Stimulated activated CD8-positive, alpha-beta memory T cell treated with anti-CD3 and anti-CD28 coated beads, Interleukin-4, amount 100 ng/mL, for 1 hour (primary cell): ENCODE results near the gene MEIS2.
"Not testable (repeated sequence)": the region's sequence is repeated elsewhere in the genome, so short reads cannot be mapped to it uniquely, and the experiment has no call there.

ENCODE experiments used
- DNase-seq, 2 donors: peaks; one replicate each; pipeline ENCODE4 v3.0.0-alpha.2; 2020; ENCODE audit warnings: low read depth in 2 of 2, low spot score in 1 of 2

The MEIS2 gene

GRCh38 chr15:37009288-37009687, 91.1 kb downstream of the MEIS2 start:
- no peak for DNase-seq

DNA sequence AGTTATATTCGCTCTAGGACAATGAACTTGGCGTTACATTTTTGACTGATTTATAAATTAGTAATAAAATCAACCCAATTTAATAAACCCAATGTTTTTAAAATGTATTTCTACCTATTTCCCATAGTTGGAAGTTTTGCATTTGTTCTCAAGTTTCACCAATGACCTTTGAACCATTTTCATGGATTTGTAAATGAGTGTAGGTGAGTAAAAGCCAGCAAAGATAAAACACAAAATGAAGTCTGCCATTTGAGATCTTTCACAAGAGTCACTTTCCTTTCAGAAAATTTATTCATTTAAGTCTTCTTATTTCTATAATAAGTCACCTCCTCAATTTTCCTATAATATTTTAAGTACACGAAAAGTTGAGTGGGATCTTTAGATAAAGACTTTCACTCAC, 92.1 kb downstream of the MEIS2 start:
- DNase-seq: no peak

DNA sequence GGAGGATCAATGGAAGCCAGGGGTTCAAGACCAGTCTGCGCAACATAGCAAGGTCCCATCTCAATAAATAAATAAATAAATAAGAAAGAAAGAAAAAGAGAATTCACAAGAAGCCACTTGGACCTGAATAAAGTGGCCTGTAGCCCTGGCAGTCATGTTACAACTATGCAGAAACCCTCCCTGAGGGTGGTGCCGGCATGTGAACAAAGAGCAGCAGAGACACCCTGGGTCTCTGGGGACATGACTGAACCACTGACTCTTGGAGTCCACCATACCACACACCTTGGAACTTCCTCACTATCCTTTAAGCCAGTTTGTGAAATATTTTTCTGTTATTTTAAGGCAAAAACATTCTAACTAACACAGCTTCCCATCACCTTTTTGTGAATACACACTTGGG, 93.0 kb downstream of the MEIS2 start:
- DNase-seq: no peak

GRCh38 chr15:37004981-37005735, 95.2 kb downstream of the MEIS2 start:
- no peak for DNase-seq

DNA sequence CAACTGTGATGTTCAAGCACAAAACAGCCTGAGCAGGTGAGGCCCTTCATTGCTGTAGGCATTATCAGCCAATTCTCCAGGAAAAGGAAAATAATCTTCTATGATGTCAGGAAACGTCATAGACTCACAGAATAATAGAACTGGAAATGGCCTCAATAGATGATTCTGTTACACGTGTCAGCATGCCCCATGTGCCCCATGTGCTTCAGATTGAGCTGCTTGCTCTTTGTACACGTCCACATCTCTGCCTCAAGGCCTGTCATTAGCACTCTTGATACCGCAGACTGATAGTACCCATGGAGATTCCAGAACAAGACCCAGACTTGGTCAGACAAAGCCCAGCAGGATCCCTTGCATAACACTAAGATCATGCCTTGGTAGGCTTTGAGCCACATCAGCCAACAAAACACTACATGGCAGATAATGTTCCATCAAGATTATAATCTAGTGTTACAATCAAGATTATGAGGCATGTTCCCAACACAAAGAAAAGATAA, 95.9 kb downstream of the MEIS2 start:
- no peak for DNase-seq

DNA sequence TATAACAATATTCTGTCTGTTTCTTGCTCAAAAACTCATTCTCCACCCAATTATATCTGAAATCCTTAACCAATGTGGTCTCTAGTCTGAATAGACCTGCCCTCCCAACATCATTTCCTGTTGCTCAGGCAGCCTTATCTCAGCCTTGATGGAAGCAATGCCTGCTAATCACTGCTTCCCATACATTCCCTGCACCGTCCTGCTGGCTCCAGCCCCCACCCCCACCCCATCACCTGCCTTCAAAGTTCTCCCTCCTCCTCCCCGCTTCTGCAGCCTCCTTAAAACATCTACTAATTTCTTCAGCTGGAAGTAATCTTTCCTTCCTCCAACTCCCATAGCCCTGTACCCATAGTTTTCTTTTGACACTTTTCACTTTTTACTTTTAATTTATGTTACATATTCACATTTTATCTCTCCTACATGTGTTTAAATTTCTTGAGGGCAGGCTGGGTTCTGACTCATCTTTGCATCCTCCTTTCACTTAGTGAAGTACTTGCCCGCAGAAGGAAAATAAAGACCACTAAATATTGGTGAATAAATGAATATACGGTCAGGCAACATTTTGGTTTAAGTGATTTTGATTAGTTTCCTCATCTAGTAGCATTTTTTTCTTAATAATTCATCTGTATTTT, 98.2 kb downstream of the MEIS2 start:
- DNase-seq: no peak

- no peak for DNase-seq
These were observed 98.9 kb downstream of the MEIS2 start for GRCh38 chr15:37001417-37001816.

- no peak for DNase-seq
These were observed 100.6 kb downstream of the MEIS2 start for GRCh38 chr15:36999778-37000177.

DNA sequence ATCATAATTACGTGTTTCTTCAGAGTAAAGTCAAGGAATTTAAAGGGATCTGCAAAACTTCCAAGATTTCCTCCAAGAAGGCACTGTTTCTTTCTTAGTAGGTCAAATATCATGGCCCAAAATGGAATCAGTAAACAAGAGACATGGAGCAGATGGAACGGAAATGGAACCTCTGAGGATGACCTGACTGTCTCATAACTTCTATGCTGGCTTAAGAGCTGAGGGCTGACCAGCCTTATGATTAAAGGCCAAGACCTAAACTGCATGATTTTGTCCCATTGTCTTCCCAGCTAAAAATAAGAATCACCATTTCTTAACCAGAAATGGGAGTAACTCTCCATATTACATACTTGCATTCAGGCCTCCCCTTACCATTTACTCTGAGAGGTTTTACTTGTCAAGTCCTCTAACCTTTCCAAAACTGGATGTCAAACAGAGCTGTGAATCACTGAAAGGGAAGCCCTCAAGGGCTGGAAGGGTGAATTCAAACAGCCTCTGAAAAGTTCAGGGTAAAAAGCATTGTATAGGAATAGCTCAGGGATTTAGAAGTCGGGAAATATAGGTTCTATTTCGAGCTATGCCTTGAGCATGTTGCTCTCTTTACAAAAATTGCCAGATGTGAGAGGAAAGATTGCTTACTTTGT, 103.7 kb downstream of the MEIS2 start:
- DNase-seq: no peak

- no peak for DNase-seq
These were observed 104.2 kb downstream of the MEIS2 start for GRCh38 chr15:36996121-36996520.

DNA sequence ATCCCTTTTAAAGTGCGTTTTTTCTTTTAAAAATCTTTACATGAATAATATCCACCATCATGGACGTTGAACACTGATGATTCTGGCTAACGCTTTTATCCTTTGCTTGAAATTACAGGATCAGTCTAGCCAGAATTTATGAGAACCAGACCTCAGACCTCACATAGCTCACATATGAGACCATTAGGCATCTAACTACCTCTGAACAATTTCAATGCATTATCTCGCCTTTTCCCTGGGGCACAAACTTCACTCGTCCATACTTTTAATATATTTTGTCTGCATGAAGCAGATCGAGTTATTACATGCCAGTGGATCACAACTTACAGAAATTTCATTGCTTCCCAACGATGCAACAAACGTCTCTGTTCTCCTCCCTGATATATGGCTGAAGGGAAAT, 105.6 kb downstream of the MEIS2 start:
- no peak for DNase-seq

GRCh38 chr15:36992454-36992853, 107.9 kb downstream of the MEIS2 start:
- DNase-seq: no peak

DNA sequence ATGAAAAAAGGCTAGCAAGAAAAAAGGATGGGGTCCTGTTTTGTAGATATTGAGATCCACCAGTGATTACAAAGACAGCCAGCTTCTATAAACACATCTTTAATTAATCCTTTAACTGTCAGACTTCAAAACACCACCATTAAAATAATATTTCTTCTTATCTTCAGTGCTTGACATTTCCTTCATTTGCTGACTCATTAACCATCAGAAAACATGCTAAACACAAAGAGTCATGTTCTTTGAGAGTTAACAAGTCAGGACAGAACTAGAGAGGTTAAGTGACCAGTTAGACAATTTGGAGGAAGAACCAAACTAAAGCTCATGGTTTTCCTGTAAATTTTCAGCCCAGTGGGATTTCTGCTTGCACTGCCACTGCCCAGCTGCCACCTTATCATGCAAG, 111.4 kb downstream of the MEIS2 start:
- no peak for DNase-seq

GRCh38 chr15:36982430-36982829, 117.9 kb downstream of the MEIS2 start:
- no peak for DNase-seq

- not testable (repeated sequence) for DNase-seq
These were observed 120.1 kb downstream of the MEIS2 start for GRCh38 chr15:36980281-36980680.

GRCh38 chr15:36978625-36979024, 121.7 kb downstream of the MEIS2 start:
- no peak for DNase-seq

- no peak for DNase-seq
These were observed 122.2 kb downstream of the MEIS2 start for GRCh38 chr15:36978126-36978525.

DNA sequence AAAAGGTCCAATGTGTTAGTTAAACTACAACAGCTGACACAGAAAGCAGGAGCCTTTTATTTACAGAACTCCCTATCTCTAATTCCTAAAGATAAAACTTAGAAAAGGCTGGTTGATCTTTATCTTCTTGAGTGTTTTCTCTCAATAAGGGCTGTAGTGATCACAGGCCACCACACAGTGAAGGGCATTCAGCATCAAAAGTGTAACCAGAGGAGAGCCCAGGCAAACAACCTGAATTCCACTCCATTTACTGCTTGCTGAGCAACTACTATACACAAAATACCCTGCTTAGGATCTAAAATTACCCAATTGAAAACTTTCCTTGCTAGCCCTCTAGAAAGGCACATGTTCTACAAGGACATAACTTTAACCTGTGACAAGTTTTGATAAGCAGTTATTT, 122.7 kb downstream of the MEIS2 start:
- no peak for DNase-seq

GRCh38 chr15:36972704-36973103, 127.6 kb downstream of the MEIS2 start:
- DNase-seq: no peak

GRCh38 chr15:36970522-36970921, 129.8 kb downstream of the MEIS2 start:
- no peak for DNase-seq

- no peak for DNase-seq
These were observed 132.4 kb downstream of the MEIS2 start for GRCh38 chr15:36967929-36968328.

GRCh38 chr15:36966708-36967107, 133.6 kb downstream of the MEIS2 start:
- DNase-seq: no peak
